COLO668 (cell line): Measurements from ENCODE around the gene PDZRN3.
A peak's percentile ranks its signal among the peaks of the same experiment; 100 is the strongest.

Source experiments
- DNase-seq: peaks from one replicate; lab custom pipeline; 2025; ENCODE audit not compliant: unreplicated experiment; lab: John Stamatoyannopoulos, UW

The PDZRN3 gene

GRCh38 chr3:73399666-73400253, 225.0 kb downstream of the PDZRN3 start:
- DNase-seq, result no peak

DNA sequence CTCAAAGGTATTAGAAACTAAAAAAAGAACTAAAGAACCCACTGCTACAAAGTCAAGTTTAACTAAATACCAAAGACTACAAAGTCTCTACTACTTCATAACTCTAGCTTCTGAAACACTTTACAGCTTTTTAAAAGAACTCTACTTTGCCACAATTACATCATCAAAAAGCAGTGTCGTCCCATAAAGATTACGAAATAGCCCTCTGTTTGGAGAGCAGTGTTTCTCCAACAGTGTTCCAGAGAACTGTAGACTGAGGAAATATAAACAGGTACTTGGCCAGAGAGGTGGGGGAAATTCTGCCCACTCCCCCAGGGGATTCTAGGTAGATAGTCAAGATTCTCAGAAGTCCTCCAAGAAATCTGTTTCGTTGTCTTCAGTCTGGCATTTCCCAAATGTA, 225.6 kb downstream of the PDZRN3 start:
- DNase-seq, result no peak

DNA sequence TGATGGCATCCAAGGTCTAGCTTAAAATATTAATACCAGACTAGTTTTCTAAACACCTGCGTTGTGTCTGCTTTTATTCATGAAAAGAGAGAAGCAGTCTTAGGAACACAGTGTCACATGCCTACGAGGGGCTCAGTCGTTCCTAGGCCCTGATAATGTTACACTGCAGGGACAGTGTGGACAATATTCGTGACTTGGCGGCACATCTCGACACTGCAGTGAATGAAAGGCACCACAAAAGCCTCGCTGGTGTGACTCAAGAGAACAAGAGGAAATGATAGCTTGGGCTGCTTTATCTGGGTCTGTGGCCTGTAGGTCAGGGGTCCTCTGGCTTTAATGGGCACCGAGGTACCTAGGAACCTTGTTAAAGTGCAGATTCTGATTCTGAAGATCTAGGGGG, 226.7 kb downstream of the PDZRN3 start:
- DNase-seq, result no peak

- DNase-seq, result no peak
These were observed 230.5 kb downstream of the PDZRN3 start for GRCh38 chr3:73394240-73394639.

GRCh38 chr3:73393005-73393404, 231.7 kb downstream of the PDZRN3 start:
- no peak for DNase-seq

GRCh38 chr3:73391984-73392383, 232.8 kb downstream of the PDZRN3 start:
- DNase-seq, result no peak

DNA sequence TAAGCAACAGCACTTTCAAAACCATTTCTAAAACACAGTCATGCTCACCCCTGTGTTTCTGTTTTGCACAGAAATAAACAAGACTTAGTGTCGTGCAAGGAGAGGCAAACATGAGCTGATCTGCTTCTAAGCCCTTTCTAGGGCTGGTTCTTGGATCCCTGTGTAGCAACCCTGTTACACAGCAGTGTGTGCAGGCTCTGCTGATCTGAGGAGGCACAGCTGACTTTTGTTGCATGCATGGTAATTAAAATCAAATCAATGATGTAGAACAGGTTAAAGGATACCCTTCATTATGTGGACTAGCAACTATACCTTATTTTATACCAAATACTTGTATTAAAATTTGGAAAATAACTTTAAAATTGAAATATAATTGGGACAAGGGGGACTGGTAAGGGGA, 234.8 kb downstream of the PDZRN3 start:
- no peak for DNase-seq

- no peak for DNase-seq
These were observed 235.5 kb downstream of the PDZRN3 start for GRCh38 chr3:73389117-73389813.

DNA sequence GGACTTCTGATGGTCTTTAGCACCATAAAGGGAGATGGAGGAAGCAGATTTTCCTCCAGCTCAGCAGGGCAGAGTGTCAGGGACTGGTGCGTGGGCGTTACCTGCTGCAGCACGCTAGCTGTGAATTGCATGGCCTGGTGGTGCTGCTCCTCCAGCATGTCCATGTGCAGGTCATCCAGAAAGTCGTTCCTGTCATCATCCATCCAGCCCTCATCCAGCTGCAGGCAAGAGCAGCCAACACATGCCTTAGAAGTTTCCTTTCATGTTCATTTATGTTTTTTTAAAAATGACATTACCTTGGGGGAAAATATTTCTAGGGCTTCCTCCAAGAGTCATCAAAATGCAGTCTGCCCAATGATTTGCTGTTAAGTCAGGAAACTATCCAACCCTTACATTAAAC, 239.2 kb downstream of the PDZRN3 start:
- DNase-seq, result no peak

DNA sequence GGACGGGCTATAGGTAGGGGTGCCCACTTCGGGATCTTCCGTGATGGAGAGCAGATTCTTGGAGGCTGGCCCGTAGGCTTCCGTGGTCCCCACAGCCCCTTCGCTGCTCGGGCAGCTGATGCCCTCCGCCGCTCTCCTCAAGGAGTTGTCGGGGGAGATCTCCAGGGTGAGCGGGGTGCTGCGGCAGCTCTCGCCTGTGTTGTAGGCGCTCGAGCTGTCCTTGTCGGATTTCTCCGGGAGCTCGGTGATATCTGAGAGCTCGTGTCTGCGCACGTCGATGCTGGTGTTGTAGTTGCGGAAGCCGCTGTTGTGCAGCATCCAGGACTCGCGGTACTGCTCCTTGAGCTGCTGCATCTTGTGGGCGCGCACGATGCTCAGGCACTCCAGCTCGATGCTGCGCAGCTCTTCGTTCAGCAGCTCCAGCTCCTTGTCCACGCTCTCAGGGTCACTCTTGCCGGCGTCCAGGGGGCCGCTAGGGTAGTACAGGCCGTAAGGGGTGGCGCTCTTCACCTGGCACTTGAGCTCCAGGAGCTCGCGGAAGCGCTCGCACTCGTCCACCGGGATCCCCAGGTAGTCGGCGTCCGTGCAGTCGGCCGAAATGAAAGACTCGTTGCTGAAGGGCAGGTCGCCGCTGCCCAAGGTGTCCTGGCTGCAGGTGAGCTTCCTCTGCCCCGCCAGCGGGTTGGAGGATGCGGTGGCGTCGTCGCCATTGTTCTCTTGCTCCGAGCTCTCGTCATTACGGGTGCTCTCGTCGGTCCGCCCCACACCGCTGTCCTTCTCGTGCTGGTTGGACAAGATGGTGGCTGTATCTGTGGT, 240.4 kb downstream of the PDZRN3 start:
- no peak for DNase-seq

DNA sequence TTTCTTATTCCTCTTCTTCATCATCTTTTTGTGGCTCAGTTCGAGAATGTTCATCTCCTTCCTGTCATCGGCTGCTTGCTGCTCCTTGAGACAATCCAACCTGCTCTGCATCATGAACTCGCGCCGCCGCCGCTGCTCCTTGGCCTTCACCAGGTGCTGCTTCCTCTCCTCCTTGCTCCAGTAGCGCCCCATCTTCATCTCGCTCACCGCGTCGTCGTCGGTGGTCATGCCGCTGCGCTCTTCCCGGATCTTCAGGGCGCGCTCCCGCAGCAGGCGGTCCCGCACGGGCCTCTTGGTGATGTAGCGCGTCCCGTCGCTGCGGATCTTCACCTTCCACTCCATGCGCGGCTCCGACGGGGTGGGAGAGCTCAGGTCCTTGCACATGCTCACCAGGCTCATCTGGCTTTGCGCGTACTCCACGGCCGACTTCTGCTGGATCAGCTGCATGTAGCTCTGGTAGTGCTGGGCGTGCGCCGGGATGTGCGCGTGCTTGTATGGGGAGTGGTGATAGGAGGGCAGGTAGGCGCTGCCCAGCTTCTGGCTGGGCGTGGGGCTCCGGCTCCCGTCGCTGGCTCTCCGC, 241.2 kb downstream of the PDZRN3 start:
- DNase-seq, result no peak

DNA sequence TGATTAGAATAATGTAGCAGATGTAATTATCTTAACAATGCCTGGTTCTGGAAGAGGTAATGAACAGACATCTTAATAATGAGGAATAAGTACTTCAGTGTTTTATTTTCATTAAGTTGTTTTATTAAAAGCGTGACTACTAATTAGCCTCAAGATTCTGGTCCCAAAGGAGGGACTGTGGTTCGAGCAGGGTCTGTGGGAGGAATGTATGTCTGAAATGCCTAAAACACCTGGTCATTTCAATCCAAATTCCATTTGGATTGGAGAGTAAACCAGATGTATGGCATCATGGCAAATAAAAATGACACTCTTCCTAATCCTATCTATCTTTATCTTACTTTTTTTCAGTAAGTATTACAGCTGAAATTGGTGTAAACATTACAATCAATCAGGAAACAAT, 243.2 kb downstream of the PDZRN3 start:
- no peak for DNase-seq

DNA sequence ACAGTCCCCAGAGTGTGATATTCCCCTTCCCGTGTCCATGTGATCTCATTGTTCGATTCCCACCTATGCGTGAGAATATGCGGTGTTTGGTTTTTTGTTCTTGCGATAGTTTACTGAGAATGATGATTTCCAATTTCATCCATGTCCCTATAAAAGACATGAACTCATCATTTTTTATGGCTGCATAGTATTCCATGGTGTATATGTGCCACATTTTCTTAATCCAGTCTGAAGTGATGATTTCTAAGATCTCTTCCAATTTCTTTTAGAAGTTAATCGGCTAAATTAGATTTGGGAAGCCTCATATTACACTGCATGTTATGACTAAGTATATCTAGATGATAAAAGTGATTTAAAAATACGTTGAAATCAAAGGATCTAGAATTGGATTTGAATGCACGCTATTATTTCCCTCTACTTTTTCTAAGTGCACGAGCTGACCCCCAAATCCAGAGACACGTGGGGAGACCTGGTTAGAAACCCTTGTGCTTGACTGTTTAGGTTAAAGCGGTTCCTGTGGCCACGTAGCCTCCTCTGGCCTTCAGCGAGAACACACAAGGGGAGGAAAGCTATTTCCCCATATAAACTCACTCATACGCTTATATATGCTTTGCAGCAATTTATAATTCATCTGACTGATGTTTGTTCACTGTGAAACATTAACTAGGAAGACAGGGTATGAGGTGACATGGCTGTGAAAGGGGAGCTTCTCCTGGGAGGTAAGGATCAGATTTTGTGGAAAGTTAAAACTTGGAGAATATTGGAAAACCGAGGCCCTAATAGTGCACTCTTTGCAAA, 243.8 kb downstream of the PDZRN3 start:
- DNase-seq, result peak; percentile 23

DNA sequence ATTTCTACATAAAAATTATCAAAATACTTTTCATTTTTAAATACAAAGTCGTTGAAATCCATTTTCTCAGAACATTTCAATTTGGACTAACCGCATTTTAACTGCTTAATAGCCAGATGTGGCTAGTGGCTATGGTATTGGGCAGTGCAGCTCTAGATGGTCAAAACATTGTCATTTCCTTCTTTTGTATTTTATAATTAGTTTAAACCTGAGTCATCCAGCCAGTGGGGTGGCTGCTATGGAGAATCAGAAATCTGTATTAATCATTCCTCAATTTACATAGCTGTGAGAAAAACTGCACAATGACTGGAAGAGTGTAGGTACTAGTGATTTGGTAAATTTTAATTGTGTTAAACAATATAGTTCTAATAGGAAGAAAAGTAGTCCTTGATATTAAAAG, 245.3 kb downstream of the PDZRN3 start:
- no peak for DNase-seq

DNA sequence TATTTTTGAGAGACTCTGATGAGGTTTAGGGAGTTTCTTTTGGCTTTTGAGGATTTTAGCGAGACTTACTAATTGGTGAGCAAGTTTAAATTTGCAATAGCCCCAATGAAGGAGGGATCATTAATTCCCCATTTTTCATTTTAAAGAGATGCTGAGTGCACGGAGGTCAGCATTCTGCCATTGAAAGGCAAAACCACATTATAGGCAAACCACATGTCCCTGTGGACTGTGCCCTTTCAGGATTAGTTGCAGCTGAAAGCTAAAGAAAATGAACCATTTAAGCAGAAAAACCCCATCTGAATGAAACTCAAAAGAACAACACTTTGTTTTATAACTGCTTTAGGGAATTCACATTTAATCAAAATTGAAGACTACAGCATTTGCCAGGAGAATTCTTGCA, 246.5 kb downstream of the PDZRN3 start:
- no peak for DNase-seq

GRCh38 chr3:73365756-73366397, 258.9 kb downstream of the PDZRN3 start:
- DNase-seq, result no peak

DNA sequence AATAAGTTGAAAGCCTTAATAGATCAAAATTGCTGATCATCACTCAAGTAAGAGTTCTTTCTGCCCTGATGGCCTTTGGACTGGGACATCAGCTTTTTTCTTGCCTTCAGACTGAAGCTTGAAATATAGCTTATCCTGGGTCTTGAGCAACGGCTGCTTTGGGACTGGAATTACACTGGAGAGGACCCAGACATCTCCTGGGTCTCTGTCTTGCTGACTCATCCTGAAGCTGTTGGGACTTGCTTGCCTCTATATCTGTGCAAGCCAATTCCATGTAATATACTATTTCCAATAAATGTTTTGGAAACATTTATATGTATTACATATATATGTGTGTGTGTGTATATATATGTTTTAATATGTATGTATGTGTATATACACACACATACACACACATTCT, 260.2 kb downstream of the PDZRN3 start:
- no peak for DNase-seq

DNA sequence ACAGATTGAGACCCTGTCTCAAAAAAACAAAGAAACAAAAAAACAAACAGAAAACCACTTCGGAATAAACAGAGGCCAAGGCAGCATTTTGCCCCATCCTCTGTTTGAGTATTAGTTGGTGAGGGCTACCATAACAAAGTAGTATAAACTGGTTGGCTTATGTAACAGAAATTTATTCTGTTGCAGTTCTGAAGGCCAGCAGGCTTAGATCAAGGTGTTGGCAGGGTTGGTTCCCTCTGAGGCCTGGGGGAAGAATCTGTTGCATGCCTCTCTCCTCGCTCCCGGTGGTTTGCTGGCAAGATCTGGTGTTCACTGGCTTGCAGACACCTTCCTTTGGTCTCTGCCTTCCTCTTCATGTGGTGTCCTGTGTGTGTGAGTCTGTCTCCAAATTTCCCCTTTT, 261.6 kb downstream of the PDZRN3 start:
- no peak for DNase-seq

DNA sequence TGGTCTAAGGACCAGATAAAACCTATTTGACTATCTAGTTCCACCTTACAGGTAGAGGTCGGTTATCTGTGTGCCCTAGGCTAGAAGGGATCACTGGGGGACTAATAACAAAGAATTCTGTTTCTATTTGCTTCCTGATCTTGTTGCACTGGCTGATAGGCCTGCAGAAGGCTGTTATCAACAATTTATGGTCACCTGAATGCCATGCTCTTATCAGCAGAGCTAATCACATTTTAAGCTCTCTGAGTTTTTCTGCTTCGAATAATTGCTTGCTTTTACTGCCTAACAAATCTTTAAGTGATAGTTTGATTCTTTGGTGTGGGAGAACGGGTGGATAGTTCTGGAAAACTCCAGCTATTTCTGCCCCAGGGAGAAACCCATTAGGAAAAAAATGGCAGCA, 263.1 kb downstream of the PDZRN3 start:
- DNase-seq, result no peak

DNA sequence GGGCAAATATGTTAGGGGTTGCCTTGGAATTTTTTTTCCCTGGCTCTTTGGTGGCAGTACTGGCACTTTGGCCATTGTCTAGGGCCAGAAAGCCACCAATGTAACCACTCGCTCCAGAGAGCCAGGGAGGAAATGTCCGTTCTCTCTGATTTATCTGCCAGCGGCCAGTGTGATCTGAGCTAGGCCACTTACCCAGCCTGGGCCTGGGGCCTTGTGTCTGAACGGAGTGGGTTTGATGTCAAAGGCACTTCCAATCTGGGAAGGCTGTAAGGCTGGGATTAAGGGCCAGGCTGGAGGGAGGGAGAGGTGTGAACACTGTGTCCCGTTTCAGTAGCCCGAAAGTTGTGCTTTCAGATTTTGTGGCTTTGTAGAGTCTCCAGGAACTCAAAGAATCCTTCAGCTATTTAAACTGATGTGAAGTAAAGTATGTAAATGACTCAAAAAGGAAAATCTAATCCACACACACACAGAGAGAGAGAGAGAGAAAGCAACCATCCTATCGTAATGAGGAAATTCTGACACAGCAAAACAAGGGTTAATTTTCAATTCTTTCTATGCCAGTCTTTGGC, 271.0 kb downstream of the PDZRN3 start:
- no peak for DNase-seq
